Naive B cell (primary cell): ENCODE measurements around the gene ZBTB42. TPM values are rescaled to one million over a fixed set of nuclear protein-coding genes. Genes with fewer than 3 reads are reported as not detected.

Source experiments
- ATAC-seq, 2 donors: fragments of 150-1000 bp; cut with Tn5 transposase; 2 replicates each; pipeline ENCODE4 v1.10.0; 2021; ENCODE audit warnings: low read depth in 2 of 2, mild to moderate bottlenecking in 2 of 2, moderate library complexity in 2 of 2
- DNase-seq: peaks from one replicate; pipeline ENCODE4 v3.0.0; 2022
- H3K27ac Mint-ChIP-seq, 6 donors: one replicate each; pipeline ENCODE4 v1.8.0; 2020 to 2022; ENCODE audit warnings: mild to moderate bottlenecking in 6 of 6, mixed read lengths in 6 of 6, moderate library complexity in 5 of 6, inconsistent platforms in 2 of 6
- H3K27me3 Mint-ChIP-seq, 3 donors: one replicate each; pipeline ENCODE4 v1.8.0; 2021 to 2022; ENCODE audit warnings: mixed read lengths in 3 of 3, mild to moderate bottlenecking in 1 of 3
- H3K36me3 Mint-ChIP-seq, 2 donors: one replicate each; pipeline ENCODE4 v1.8.0; 2020 to 2022; ENCODE audit warnings: mixed read lengths in 2 of 2, inconsistent platforms in 1 of 2, mild to moderate bottlenecking in 1 of 2
- H3K4me1 Mint-ChIP-seq, 3 donors: one replicate each; pipeline ENCODE4 v1.8.0; 2020 to 2022; ENCODE audit warnings: mixed read lengths in 3 of 3, inconsistent platforms in 1 of 3, mild to moderate bottlenecking in 1 of 3, moderate library complexity in 1 of 3
- H3K4me3 Mint-ChIP-seq, 8 donors: one replicate each; pipeline ENCODE4 v1.8.0; 2020 to 2022; ENCODE audit warnings: mild to moderate bottlenecking in 8 of 8, mixed read lengths in 8 of 8, moderate library complexity in 8 of 8, inconsistent platforms in 2 of 8
- H3K9me3 Mint-ChIP-seq, 7 donors: one replicate each; pipeline ENCODE4 v1.8.0; 2020 to 2022; ENCODE audit warnings: mixed read lengths in 7 of 7, mild to moderate bottlenecking in 5 of 7, inconsistent platforms in 2 of 7, moderate library complexity in 1 of 7
- polyA plus RNA-seq, 6 donors: library from polyadenylated mRNA; unstranded; fragments of 300-500 nt; fragmentation: Illumina TruSeq; gene quantifications; one replicate each; pipeline ENCODE4 v1.2.3, GENCODE V29; 2021; ENCODE audit warnings: low read depth in 6 of 6

Gene ZBTB42
- polyA plus RNA-seq, 6 donors from 2014 or later: 0.84 to 1.9 (median 1.2) TPM

DNA sequence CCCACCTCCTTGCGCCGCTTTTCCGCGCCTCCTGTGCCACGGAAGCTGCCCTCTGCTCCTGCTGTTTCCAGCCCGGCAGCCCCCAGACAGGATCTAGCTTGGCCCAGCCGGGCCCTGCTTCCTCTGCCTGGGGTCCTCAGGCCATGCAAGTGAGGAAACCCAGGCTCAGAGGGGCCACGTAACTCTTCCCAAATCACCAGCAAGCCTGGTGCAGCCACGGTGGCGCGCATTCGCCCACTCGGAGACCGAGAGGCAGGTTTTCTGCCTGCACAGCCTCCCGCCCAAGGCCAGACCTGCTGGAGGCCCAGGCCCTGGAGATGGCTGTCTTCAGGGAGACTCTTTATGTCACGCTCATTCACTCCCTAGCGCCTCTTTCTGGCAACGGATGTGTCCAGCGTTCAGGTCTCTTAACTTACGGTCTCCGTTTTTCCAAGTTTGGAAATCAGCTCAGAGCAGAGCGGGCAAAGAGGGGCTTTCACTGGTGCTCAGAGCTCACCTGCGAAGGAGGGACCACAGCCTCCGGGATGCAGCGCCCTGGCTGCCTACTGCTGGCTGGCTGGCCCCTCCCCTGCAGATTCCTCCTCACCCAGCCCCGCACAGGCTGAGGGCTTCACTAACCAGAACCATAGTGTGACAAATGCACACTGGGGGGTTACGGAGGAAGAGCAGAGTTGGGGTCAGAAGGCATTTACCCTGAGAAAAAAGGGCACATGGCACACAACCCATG lies 43.6 kb downstream of the ZBTB42 start:
- ATAC-seq: no peak
- peaks cover 39 to 85% (median 64%) of the 10 kb centered on the region in 3 donors for H3K27me3 Mint-ChIP-seq
- no peak overlapping the region for H3K27ac Mint-ChIP-seq
- no peak for DNase-seq
- H3K4me3 Mint-ChIP-seq: peak overlapping the region in 5 of 8 donors; percentile 35 to 65 (median 61)
- peaks cover 7 to 14% (median 12%) of the 10 kb centered on the region in 3 donors for H3K4me1 Mint-ChIP-seq
- peaks cover 0 to 6% of the 10 kb centered on the region in 2 donors for H3K36me3 Mint-ChIP-seq
- H3K9me3 Mint-ChIP-seq: peaks cover 0 to 4% (median 0%) of the 10 kb centered on the region in 7 donors

DNA sequence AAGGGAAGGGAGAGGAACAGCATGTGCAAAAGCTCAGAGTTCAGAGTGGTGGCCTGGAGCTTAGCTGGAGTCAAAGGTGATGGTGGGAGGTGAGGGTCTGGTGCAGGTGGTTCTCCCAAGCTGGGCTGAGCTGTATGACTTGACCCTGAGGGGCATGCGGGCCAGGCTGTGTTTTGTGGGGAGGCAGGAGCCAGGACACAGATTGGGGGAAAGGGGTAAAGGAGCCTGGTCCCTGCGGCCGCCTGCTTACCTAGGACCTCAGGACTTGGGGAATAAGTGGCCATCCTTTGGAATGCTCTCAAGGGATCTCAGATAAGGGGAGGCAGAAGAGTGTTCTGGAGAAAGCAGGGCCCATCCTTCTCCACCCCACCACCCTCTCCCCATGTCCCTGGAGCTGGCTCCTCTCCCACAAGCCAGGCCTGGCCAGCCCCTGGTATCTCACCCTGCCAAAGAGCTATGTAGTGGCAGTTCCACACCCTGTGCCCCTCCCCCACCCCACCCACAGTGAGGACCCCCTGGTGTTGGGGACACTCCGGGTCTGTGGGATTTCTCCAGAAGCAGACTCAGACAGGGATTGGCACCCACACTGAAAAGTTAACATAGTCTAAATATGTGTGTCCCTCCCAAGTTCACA lies 44.2 kb downstream of the ZBTB42 start:
- no peak overlapping the region for H3K27ac Mint-ChIP-seq

DNA sequence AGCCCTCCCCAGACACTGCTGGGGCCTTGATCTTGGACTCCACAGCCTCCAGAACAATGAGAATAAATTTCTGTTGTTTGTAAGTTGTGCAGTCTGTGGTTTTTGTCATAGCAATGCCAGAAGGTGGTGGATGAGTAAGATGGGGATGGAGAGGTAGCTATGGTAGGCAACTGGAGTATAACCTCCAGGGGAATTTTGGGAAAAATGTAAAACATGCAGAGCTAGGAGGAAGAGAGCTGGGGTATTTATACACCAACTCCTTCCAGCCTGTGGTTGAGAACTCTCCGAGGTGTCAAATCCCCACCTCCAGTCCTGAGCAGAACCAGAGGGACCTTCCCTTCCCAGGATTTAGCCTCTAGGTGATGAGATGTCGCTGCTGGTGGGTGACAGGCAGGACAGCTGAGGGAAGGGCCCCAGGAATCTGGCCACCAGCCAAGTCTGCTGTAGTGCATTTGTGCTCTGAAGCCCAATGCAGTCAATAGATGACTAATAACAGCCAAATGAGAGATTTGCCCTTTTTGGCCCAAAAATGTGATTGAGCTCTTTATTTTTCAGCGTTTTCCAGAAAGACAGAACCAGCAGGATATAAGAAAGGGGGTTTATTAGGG lies 45.0 kb downstream of the ZBTB42 start:
- DNase-seq: no peak
- H3K4me3 Mint-ChIP-seq: peak overlapping the region in 1 of 8 donors; percentile 80
- H3K36me3 Mint-ChIP-seq: peaks cover 0 to 6% of the 10 kb centered on the region in 2 donors
- H3K9me3 Mint-ChIP-seq: peaks cover 0 to 4% (median 0%) of the 10 kb centered on the region in 7 donors
- H3K27ac Mint-ChIP-seq: no peak overlapping the region
- H3K4me1 Mint-ChIP-seq: peaks cover 7 to 14% (median 12%) of the 10 kb centered on the region in 3 donors
- ATAC-seq: no peak
- H3K27me3 Mint-ChIP-seq: peaks cover 38 to 79% (median 62%) of the 10 kb centered on the region in 3 donors

More for the DNA sequence above, 44.2 kb downstream of the ZBTB42 start:
- Mint-ChIP-seq H3K36me3 (peaks cover 0 to 6% of the 10 kb centered on the region in 2 donors), H3K4me3 (peak overlapping the region in 2 of 8 donors; percentile 42 to 63), H3K4me1 (peaks cover 7 to 14% (median 12%) of the 10 kb centered on the region in 3 donors), H3K27me3 (peaks cover 39 to 84% (median 64%) of the 10 kb centered on the region in 3 donors), H3K9me3 (peaks cover 0 to 4% (median 0%) of the 10 kb centered on the region in 7 donors)
- DNase-seq (no peak), ATAC-seq (no peak)

DNA sequence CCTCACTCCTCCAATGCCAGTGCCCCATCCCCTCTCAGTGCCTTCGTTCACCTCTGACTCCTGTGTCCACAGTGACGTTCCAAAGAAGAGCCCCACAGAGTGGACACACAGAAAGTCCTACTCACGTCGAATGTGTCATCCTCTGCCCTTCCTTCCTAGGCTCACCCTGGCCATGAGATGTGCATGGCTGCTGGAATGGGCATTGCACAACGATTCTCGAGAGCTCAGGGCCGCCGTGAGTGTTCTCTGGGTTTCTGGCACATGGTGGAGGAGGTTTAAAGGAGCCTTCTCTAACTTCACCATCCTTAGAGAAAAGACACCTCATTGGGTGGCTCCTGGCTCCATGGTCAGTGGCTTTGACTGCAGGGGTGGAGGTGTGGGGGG lies 51.4 kb downstream of the ZBTB42 start:
- Mint-ChIP-seq H3K4me3 (no peak overlapping the region), H3K27ac (no peak overlapping the region), H3K36me3 (no peaks in the 10 kb centered on the region), H3K9me3 (peaks cover 0 to 4% (median 0%) of the 10 kb centered on the region in 7 donors), H3K27me3 (peaks cover 11 to 41% (median 18%) of the 10 kb centered on the region in 3 donors), H3K4me1 (no peaks in the 10 kb centered on the region)
- ATAC-seq: no peak
- DNase-seq: no peak

Other genes with a start within 250 kb of the ZBTB42 start
- not detected for gene C14orf180, start 221.3 kb upstream of the ZBTB42 start, polyA plus RNA-seq
- gene TMEM179, start 196.3 kb upstream of the ZBTB42 start, polyA plus RNA-seq: not detected
- 10 to 100 TPM in 1 of 6 donors, 1 to 10 TPM in 5; 2.8 to 10.2 (median 5.5) TPM for gene INF2, start 111.5 kb upstream of the ZBTB42 start, polyA plus RNA-seq
- under 1 TPM in 2 of 6 donors, not detected in 4; 0.17 to 0.29 TPM for gene ADSS1, start 76.9 kb upstream of the ZBTB42 start, polyA plus RNA-seq
- 100 to 1,000 TPM; 191 to 266 (median 227) TPM for gene SIVA1, start 48.0 kb upstream of the ZBTB42 start, polyA plus RNA-seq
- 10 to 100 TPM in 5 of 6 donors, 1 to 10 TPM in 1; 6.3 to 22.0 (median 14.1) TPM for gene AKT1, start 5.4 kb upstream of the ZBTB42 start, polyA plus RNA-seq
- gene CEP170B, start 64.2 kb downstream of the ZBTB42 start, polyA plus RNA-seq: not detected
- gene PLD4, start 123.8 kb downstream of the ZBTB42 start, polyA plus RNA-seq: 100 to 1,000 TPM in 5 of 6 donors, 10 to 100 TPM in 1; 77.4 to 264 (median 182) TPM
- under 1 TPM in 5 of 6 donors, not detected in 1; 0.63 to 0.92 (median 0.70) TPM for gene AHNAK2, start 177.3 kb downstream of the ZBTB42 start, polyA plus RNA-seq
- gene CLBA1, start 184.7 kb downstream of the ZBTB42 start, polyA plus RNA-seq: 1 to 10 TPM in 1 of 6 donors, under 1 TPM in 4, not detected in 1; 0.59 to 1.1 (median 0.85) TPM
- gene CDCA4, start 220.0 kb downstream of the ZBTB42 start, polyA plus RNA-seq: 10 to 100 TPM in 1 of 6 donors, 1 to 10 TPM in 5; 4.6 to 11.9 (median 6.7) TPM